RKO (cell line): ENCODE results near the gene ECI1.
A peak's percentile ranks its signal among the peaks of the same experiment; 100 is the strongest.

ENCODE experiments used
- DNase-seq: peaks from one replicate; pipeline ENCODE4 v3.0.0-alpha.2; 2016; ENCODE audit warnings: low spot score

The ECI1 gene

DNA sequence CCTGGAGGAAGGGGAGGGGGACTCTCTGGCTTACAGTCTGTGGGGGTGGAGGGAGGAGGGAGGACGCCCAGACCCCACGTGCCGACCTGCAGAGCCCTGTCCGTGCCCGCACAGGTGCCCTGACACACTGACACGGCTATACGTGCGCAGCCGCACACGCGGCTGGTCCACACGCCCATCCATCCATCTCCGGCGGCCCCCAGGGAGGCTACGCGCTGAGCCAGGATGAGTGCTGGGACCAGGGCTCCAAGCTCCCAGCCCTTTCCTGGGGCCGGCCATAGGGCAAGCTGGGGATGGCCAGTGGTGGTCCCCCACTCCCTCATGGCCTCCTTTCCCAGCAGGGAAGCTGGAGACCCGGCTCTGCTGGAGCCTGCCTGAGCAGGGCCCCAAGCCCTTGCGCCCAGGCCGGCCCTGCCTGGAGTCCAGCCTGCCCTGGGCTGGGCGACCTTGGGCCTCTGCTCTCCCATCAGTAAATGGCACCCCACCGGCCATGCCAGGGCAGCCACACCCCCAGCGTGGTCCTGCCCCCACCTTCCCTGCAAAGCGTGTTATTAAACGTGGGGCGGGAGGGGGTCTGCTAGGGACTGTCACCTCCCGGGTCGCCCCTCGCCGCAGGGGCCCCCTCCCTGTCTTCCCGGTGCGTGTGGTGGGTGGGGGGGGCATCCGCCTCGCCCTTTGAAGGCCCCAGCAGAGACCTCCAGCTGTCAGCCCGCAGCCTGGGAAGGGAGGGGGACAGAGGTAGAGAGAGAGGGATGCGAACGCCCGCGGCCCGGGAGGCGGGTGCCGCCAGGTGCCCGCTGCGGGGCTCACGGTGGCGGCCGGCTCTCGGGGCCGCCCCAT lies 55.8 kb downstream of the ECI1 start:
- DNase-seq: no peak

DNA sequence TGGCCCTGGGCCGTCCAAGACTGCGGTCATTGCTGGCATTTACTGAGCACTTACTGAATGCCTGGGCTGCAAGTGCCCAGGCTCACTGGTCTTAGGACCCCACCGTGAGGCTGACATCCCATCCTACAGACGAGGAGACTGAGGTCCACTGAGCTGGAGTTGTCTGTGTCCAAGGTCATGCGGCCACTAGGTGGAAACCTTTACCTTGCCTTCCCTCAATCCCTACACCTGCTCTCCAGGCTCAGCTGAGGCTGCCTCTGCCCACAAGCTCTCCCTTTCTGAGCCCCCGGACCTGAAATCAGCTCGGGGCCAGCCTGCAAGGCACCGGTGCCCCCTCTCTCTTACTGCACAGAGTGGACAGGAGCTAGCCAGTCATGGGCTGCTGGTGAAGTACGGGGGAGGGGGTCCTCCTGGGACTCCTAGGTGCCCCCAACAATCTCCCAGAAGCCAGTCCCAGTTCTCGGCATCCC lies 56.5 kb downstream of the ECI1 start:
- DNase-seq: peak; percentile 70

GRCh38 chr16:2194166-2194834 lies 57.1 kb downstream of the ECI1 start:
- peak; percentile 57 for DNase-seq

GRCh38 chr16:2191446-2191706 lies 60.0 kb downstream of the ECI1 start:
- no peak for DNase-seq

- no peak for DNase-seq
These were observed 60.5 kb downstream of the ECI1 start for GRCh38 chr16:2190659-2191445.

- no peak for DNase-seq
These were observed 61.3 kb downstream of the ECI1 start for GRCh38 chr16:2190002-2190658.
